H1 (cell line): ENCODE data around the gene PCDHB10. TPM values are rescaled to one million over a fixed set of nuclear protein-coding genes. Genes with fewer than 3 reads are reported as not detected.
A peak's percentile ranks its signal among the peaks of the same experiment; 100 is the strongest.

Experiments
- CTCF ChIA-PET: fragments of 300-600 bp; sonication (Branson Sonifier 250); formaldehyde crosslinking; loops from one replicate; lab custom pipeline; 2021; ENCODE audit not compliant: partially characterized antibody; lab: Charles Lee
- POLR2A ChIA-PET: fragments of 300-600 bp; sonication (Branson Sonifier 250); formaldehyde crosslinking; loops from one replicate; lab custom pipeline; 2021; ENCODE audit warnings: inconsistent platforms; ENCODE audit not compliant: partially characterized antibody; lab: Charles Lee
- DNase-seq, 2 experiments: peaks; one replicate each; pipeline versions ENCODE4 v3.0.0 to v3.0.0-alpha.2; 2010 to 2022; ENCODE audit warnings: low spot score in 2 of 2, low read depth in 1 of 2, mixed read lengths in 1 of 2
- FAIRE-seq: peaks from 2 replicates; lab custom pipeline; 2011; peaks lifted over from hg19 to GRCh38; lab: Jason Lieb, UNC
- H2AFZ ChIP-seq: 2 replicates; pipeline ENCODE4 v1.8.1; 2012; ENCODE audit warnings: low read length, inconsistent platforms
- H2AK5ac ChIP-seq: 2 replicates; pipeline ENCODE4 v1.6.1; 2013; ENCODE audit warnings: low read depth, low read length
- H2BK120ac ChIP-seq: replicated peaks from 2 replicates; pipeline ENCODE3; 2013; ENCODE audit warnings: low read depth, low read length, inconsistent platforms
- H2BK12ac ChIP-seq: 2 replicates; pipeline ENCODE4 v1.6.1; 2013; ENCODE audit warnings: low read depth, low read length
- H2BK15ac ChIP-seq: 2 replicates; pipeline ENCODE4 v1.6.1; 2013; ENCODE audit warnings: low read length
- H2BK20ac ChIP-seq: 2 replicates; pipeline ENCODE4 v1.6.1; 2013; ENCODE audit warnings: low read length
- H2BK5ac ChIP-seq: 2 replicates; pipeline ENCODE4 v1.6.1; 2013; ENCODE audit warnings: low read depth, low read length
- H3K14ac ChIP-seq: 2 replicates; pipeline ENCODE4 v1.6.1; 2013; ENCODE audit warnings: inconsistent platforms; ENCODE audit not compliant: insufficient read length
- H3K18ac ChIP-seq: 2 replicates; pipeline ENCODE4 v1.6.1; 2013; ENCODE audit warnings: low read length; ENCODE audit errors: extremely low read depth
- H3K23ac ChIP-seq: 2 replicates; pipeline ENCODE4 v1.6.1; 2013; ENCODE audit warnings: inconsistent platforms; ENCODE audit not compliant: insufficient read length
- H3K23me2 ChIP-seq: 2 replicates; pipeline ENCODE4 v1.6.1; 2013; ENCODE audit warnings: low read depth, low read length
- H3K27ac ChIP-seq: 2 replicates; pipeline ENCODE4 v1.6.1; 2011; ENCODE audit warnings: low read depth, low read length, inconsistent platforms
- H3K27me3 ChIP-seq, 4 experiments: replicated peaks in 1 of 4; 1 replicate in 1 of 4; 2 replicates in 3 of 4; pipeline versions ENCODE4 v1.6.1 to v1.8.1; 2011 to 2013; ENCODE audit warnings: low read length in 3 of 4, mild to moderate bottlenecking in 3 of 4, inconsistent platforms in 2 of 4, mixed read lengths in 2 of 4, moderate library complexity in 1 of 4; ENCODE audit not compliant: control insufficient read depth in 3 of 4, insufficient read depth in 3 of 4; ENCODE audit errors: extremely low read depth in 1 of 4
- H3K36me3 ChIP-seq, 4 experiments: 2 replicates each; pipeline versions ENCODE4 v1.6.1 to v1.8.1; 2011 to 2013; ENCODE audit warnings: mild to moderate bottlenecking in 4 of 4, low read length in 3 of 4, moderate library complexity in 2 of 4, control low read depth in 1 of 4, inconsistent platforms in 1 of 4; ENCODE audit not compliant: insufficient read depth in 4 of 4, control insufficient read depth in 2 of 4
- H3K4ac ChIP-seq: replicated peaks from 2 replicates; pipeline ENCODE3; 2013; ENCODE audit warnings: low read length, low read depth, mixed read lengths, inconsistent platforms; ENCODE audit not compliant: insufficient read length
- H3K4me1 ChIP-seq, 4 experiments: replicated peaks in 1 of 4; 1 replicate in 1 of 4; 2 replicates in 3 of 4; pipeline versions ENCODE4 v1.6.1 to v1.8.1; 2011 to 2013; ENCODE audit warnings: low read length in 3 of 4, inconsistent platforms in 2 of 4, mixed read lengths in 1 of 4; ENCODE audit not compliant: insufficient read depth in 4 of 4, control insufficient read depth in 3 of 4
- H3K4me2 ChIP-seq, 2 experiments: 2 replicates each; pipeline versions ENCODE4 v1.6.1 to v1.8.1; 2011 to 2013; ENCODE audit warnings: low read depth in 2 of 2, low read length in 2 of 2, control low read depth in 1 of 2, inconsistent platforms in 1 of 2, mild to moderate bottlenecking in 1 of 2; ENCODE audit not compliant: insufficient read depth in 1 of 2
- H3K4me3 ChIP-seq, 4 experiments: fragments of 200-600, 300-600 bp in 1 of 4; sonication (generic), shearing (Covaris generic), sonication (Bioruptor Twin) in 1 of 4; 2 replicates each; pipeline versions ENCODE4 v1.5.1 to v1.8.1; 2011 to 2016; ENCODE audit warnings: low read length in 4 of 4, low read depth in 3 of 4, control low read depth in 2 of 4, inconsistent platforms in 2 of 4, mild to moderate bottlenecking in 2 of 4, mixed read lengths in 1 of 4, moderate library complexity in 1 of 4; ENCODE audit not compliant: insufficient read depth in 2 of 4; ENCODE audit errors: extremely low read depth in 1 of 4
- H3K56ac ChIP-seq: replicated peaks from 2 replicates; pipeline ENCODE3; 2013; ENCODE audit warnings: low read depth, mild to moderate bottlenecking, mixed read lengths, low read length, inconsistent platforms; ENCODE audit not compliant: insufficient read length
- H3K79me1 ChIP-seq: 2 replicates; pipeline ENCODE4 v1.6.1; 2013; ENCODE audit warnings: low read depth, low read length, control low read depth
- H3K79me2 ChIP-seq, 2 experiments: 2 replicates each; pipeline versions ENCODE4 v1.6.1 to v1.8.1; 2012 to 2013; ENCODE audit warnings: low read length in 2 of 2, mild to moderate bottlenecking in 2 of 2, inconsistent platforms in 1 of 2; ENCODE audit not compliant: insufficient read depth in 2 of 2, control insufficient read depth in 1 of 2
- H3K9ac ChIP-seq, 4 experiments: replicated peaks in 1 of 4; 1 replicate in 1 of 4; 2 replicates in 3 of 4; pipeline versions ENCODE4 v1.6.1 to v1.8.1; 2011 to 2013; ENCODE audit warnings: low read depth in 3 of 4, low read length in 3 of 4, control low read depth in 2 of 4, mild to moderate bottlenecking in 2 of 4, moderate library complexity in 2 of 4, inconsistent platforms in 1 of 4; ENCODE audit errors: extremely low read depth in 1 of 4
- H3K9me3 ChIP-seq, 2 experiments: 2 replicates each; pipeline versions ENCODE4 v1.6.1 to v1.8.1; 2012 to 2013; ENCODE audit warnings: mild to moderate bottlenecking in 2 of 2, moderate library complexity in 2 of 2, control low read depth in 1 of 2, inconsistent platforms in 1 of 2, low read depth in 1 of 2, low read length in 1 of 2, mixed read lengths in 1 of 2; ENCODE audit not compliant: insufficient read depth in 2 of 2
- H4K20me1 ChIP-seq, 2 experiments: replicated peaks in 1 of 2; 2 replicates each; pipeline versions ENCODE3 to v1.8.1; 2011 to 2013; ENCODE audit warnings: inconsistent platforms in 2 of 2, low read length in 2 of 2, mild to moderate bottlenecking in 1 of 2; ENCODE audit not compliant: insufficient read depth in 2 of 2, control insufficient read depth in 1 of 2
- H4K5ac ChIP-seq: 2 replicates; pipeline ENCODE4 v1.6.1; 2013; ENCODE audit warnings: low read length, low read depth, mixed read lengths, inconsistent platforms; ENCODE audit not compliant: insufficient read length
- H4K8ac ChIP-seq: 2 replicates; pipeline ENCODE4 v1.8.0; 2013; ENCODE audit warnings: mild to moderate bottlenecking, moderate library complexity, low read length, inconsistent platforms; ENCODE audit not compliant: insufficient read depth; ENCODE audit errors: extremely low read depth
- H4K91ac ChIP-seq: replicated peaks from 2 replicates; pipeline ENCODE3; 2013; ENCODE audit warnings: low read length, mixed read lengths, inconsistent platforms; ENCODE audit not compliant: insufficient read length
- CHD2 ChIP-seq: IDR thresholded peaks from 2 replicates; pipeline ENCODE4 v1.6.1; 2012; ENCODE audit warnings: low read length, improper control_type of control experiment
- CTCF ChIP-seq, 3 experiments: IDR thresholded peaks; 1 replicate in 2 of 3; 2 replicates in 1 of 3; pipeline versions ENCODE4 v1.5.1 to v1.6.1; 2011; ENCODE audit warnings: low read length in 3 of 3, mild to moderate bottlenecking in 3 of 3, inconsistent platforms in 2 of 3, low read depth in 1 of 3, moderate library complexity in 1 of 3; ENCODE audit not compliant: insufficient read depth in 1 of 3; ENCODE audit errors: control extremely low read depth in 1 of 3
- EZH2 ChIP-seq: fragments of 200-600 bp; sonication (generic); IDR thresholded peaks from 2 replicates; pipeline ENCODE4 v1.7.1; 2012; ENCODE audit warnings: low read depth, mild to moderate bottlenecking, moderate library complexity, low read length, inconsistent platforms; ENCODE audit not compliant: severe bottlenecking
- KDM5A ChIP-seq: fragments of 200-600 bp; IDR thresholded peaks from 2 replicates; pipeline ENCODE4 v1.7.1; 2012; ENCODE audit warnings: mild to moderate bottlenecking, low read length, inconsistent platforms, mixed read lengths
- RAD21 ChIP-seq, 2 experiments: IDR thresholded peaks in 1 of 2; conservative IDR thresholded peaks in 1 of 2; 2 replicates each; pipeline ENCODE4 v1.6.1; 2011; ENCODE audit warnings: low read depth in 2 of 2, low read length in 2 of 2, improper control_type of control experiment in 1 of 2, inconsistent platforms in 1 of 2, mild to moderate bottlenecking in 1 of 2, moderate library complexity in 1 of 2
- RXRA ChIP-seq: IDR thresholded peaks from 2 replicates; pipeline ENCODE4 v1.6.1; 2011; ENCODE audit warnings: low read depth, mild to moderate bottlenecking, low read length, moderate library complexity; ENCODE audit not compliant: insufficient read depth
- WGBS, 2 experiments: shearing (Covaris generic) in 1 of 2; methylation state at CpG; one replicate each; pipeline versions ENCODE4 v1.1.6 to v1.1.7; 2013 to 2015; ENCODE audit warnings: low lambda C conversion rate in 2 of 2, mixed read lengths in 2 of 2, inconsistent platforms in 1 of 2, low coverage in 1 of 2, missing lambda C conversion rate in 1 of 2; ENCODE audit not compliant: insufficient replicate concordance in 2 of 2, insufficient coverage in 1 of 2, insufficient read length in 1 of 2; ENCODE audit errors: extremely low coverage in 1 of 2, missing lambda C conversion rate in 1 of 2; 5-methylcytosine and 5-hydroxymethylcytosine counted together
- long read RNA-seq, 2 experiments: library from RNA in 1 of 2; library from capped mRNA in 1 of 2; stranded (forward); transcript quantifications; one replicate each; pipeline ENCODE4 v2.0.0, GENCODE V29; 2021; ENCODE audit warnings: inconsistent platforms in 1 of 2
- polyA minus RNA-seq, 3 experiments: library from RNA; depleted of rRNA, polyadenylated mRNA; stranded (reverse); fragments of >200 nt; gene quantifications; 1 replicate in 2 of 3; 2 replicates in 1 of 3; pipeline ENCODE4 v1.2.3, GENCODE V29; 2011
- polyA plus RNA-seq, 7 experiments: library from polyadenylated mRNA; depleted of rRNA in 3 of 7; stranded (reverse) in 5 of 7; unstranded in 2 of 7; fragments of >200 nt in 5 of 7; fragments of 200-250 nt in 2 of 7; gene quantifications; 1 replicate in 5 of 7; 2 replicates in 1 of 7; 4 replicates in 1 of 7; pipeline versions ENCODE4 v1.2.1 to v1.2.3, GENCODE V29; 2011 to 2013; ENCODE audit warnings: missing spikeins in 2 of 7, mixed read lengths in 2 of 7
- total RNA-seq: library from RNA; stranded (reverse); fragmentation: NEBNext Ultra II Directional; extraction: Animal tissue kit (Norgen Biotek cat#: 25700); gene quantifications from 2 replicates; pipeline ENCODE4 v1.2.1, GENCODE V29; 2021

Gene PCDHB10
- total RNA-seq: 1.8 and 1.9 TPM in 2 replicates
- polyA plus RNA-seq (2011; rRNA removed): 1.3 and 1.5 TPM in 2 replicates
- polyA plus RNA-seq (2011; cell fraction: cytosol; rRNA removed): 1.4 TPM
- 2.0 TPM for polyA plus RNA-seq (2011; cell fraction: nucleus; rRNA removed)
- 0.84 to 1.2 TPM (median 0.91 TPM) in 4 replicates for polyA plus RNA-seq (2012, experiment 1 of 2)
- polyA plus RNA-seq (2012, experiment 2 of 2): 0.29 TPM
- polyA plus RNA-seq (2013, experiment 1 of 2): 2.6 TPM
- polyA plus RNA-seq (2013, experiment 2 of 2): 2.1 TPM
- 0.44 and 0.61 TPM in 2 replicates for polyA minus RNA-seq (2011; rRNA and poly(A)+ RNA removed)
- 0.51 TPM for polyA minus RNA-seq (2011; cell fraction: cytosol; rRNA and poly(A)+ RNA removed)
- polyA minus RNA-seq (2011; cell fraction: nucleus; rRNA and poly(A)+ RNA removed): 1.9 TPM
- long read RNA-seq, experiment 1, partial matches to known transcripts: 0 of 3 reads
- long read RNA-seq, experiment 1, other reads (novel, unspliced or antisense): 0 of 3 reads
- long read RNA-seq, experiment 2: 0 reads

GRCh38 chr5:141192110-141192725 is at the start of gene PCDHB10:
TSS of gene PCDHB10 (plus strand) at chr5:141192353. CDS start at chr5:141192553, 200 bp downstream.
- Histone ChIP-seq H4K5ac (no peak within 1 kb of the TSS), H3K4me1 (no peaks in the 10 kb centered on the region; a peak in 1 of 7 replicates), H3K4me2 (peak within 1 kb of the TSS; percentile 36 to 54), H3K4ac (no peak within 1 kb of the TSS), H2BK12ac (0 out of 2 replicates have a peak within 1 kb of the TSS, but pooled peaks have one; percentile 43), H2BK120ac (no peak within 1 kb of the TSS), H3K14ac (no peak within 1 kb of the TSS), H3K9ac (no peak within 1 kb of the TSS), H3K23ac (no peak within 1 kb of the TSS), H3K56ac (no peak within 1 kb of the TSS), H4K8ac (no peak within 1 kb of the TSS), H3K9me3 (peaks cover 6 to 8% of the 10 kb centered on the region in 2 experiments; a peak in 2 of 4 replicates), H3K4me3 (peak within 1 kb of the TSS; percentile 14 to 46 (median 35); a peak in 6 of 8 replicates), H2BK5ac (no peak within 1 kb of the TSS), H2BK20ac (no peak within 1 kb of the TSS), H2AFZ (peak within 1 kb of the TSS; percentile 99), H3K79me1 (no peaks in the 10 kb centered on the region), H3K27me3 (no peaks in the 10 kb centered on the region), H3K79me2 (no peaks in the 10 kb centered on the region), H4K91ac (no peak within 1 kb of the TSS), H3K36me3 (no peaks in the 10 kb centered on the region), H2BK15ac (no peak within 1 kb of the TSS), H3K27ac (no peak within 1 kb of the TSS), H3K23me2 (no peaks in the 10 kb centered on the region; the same call in 1 of the 2 replicates), H4K20me1 (no peaks in the 10 kb centered on the region), H2AK5ac (no peak within 1 kb of the TSS), H3K18ac (no peak within 1 kb of the TSS)
- CTCF ChIA-PET: interaction anchor here (0.6 to 3.9 kb wide), 73 partner anchors 7 to 406 kb away, joined by 3 to 44 read pairs (median 4); partner anchors contain the start of genes PCDHA1, PCDHA2, PCDHB11 and PCDHB12
- POLR2A ChIA-PET: interaction anchor here (1.2 to 1.8 kb wide), 3 partner anchors 10 to 98 kb away, joined by 3 to 6 read pairs (median 5); partner anchors contain the start of genes PCDHB16, PCDHB2 and PCDHB5
- peak; percentile 94 for FAIRE-seq
- 24% methylated on average over 10 of the region's 10 CpGs; no CpG with 5 or more reads in 1 of the 2 experiments for WGBS, 2 experiments
- DNase-seq: peak in 1 of 2 experiments; percentile 92
- TF ChIP-seq CHD2: no peak
- TF ChIP-seq KDM5A: no peak
- TF ChIP-seq EZH2: no peak
- TF ChIP-seq CTCF (IDR thresholded peaks at IDR 0.05; ENCODE audit: control extremely low read depth in 1 of 3, insufficient read depth in 1 of 3, low read depth in 1 of 3, low read length in 3 of 3): peak; percentile 72 to 83 (median 83)
- no peak for TF ChIP-seq RXRA
- TF ChIP-seq RAD21 (IDR thresholded peaks at IDR 0.05 in 1 of 2, conservative IDR thresholded peaks at IDR 0.05 in 1 of 2; ENCODE audit: low read depth in 2 of 2, low read length in 2 of 2): peak; percentile 82 to 84
